Muscle layer of colon (tissue), 2 donors: ENCODE data around the gene DNAJB9.
"Not testable (repeated sequence)": the region's sequence is repeated elsewhere in the genome, so short reads cannot be mapped to it uniquely, and the experiment has no call there.

Source experiments
- H3K27ac ChIP-seq: one replicate; pipeline ENCODE4 v1.7.0; 2013; ENCODE audit warnings: low read depth, mild to moderate bottlenecking, low read length, moderate library complexity
- H3K27me3 ChIP-seq, 2 donors: one replicate each; pipeline ENCODE4 v1.7.0; 2013; ENCODE audit warnings: low read length in 2 of 2, mild to moderate bottlenecking in 2 of 2; ENCODE audit not compliant: insufficient read depth in 2 of 2, control insufficient read depth in 1 of 2
- H3K36me3 ChIP-seq: one replicate; pipeline ENCODE4 v1.7.0; 2013; ENCODE audit warnings: mild to moderate bottlenecking, low read length; ENCODE audit not compliant: insufficient read depth
- H3K4me1 ChIP-seq: one replicate; pipeline ENCODE4 v1.7.0; 2013; ENCODE audit warnings: mild to moderate bottlenecking, low read length; ENCODE audit not compliant: insufficient read depth
- H3K4me3 ChIP-seq, 2 donors: one replicate each; pipeline ENCODE4 v1.7.0; 2013; ENCODE audit warnings: low read length in 2 of 2, low read depth in 1 of 2, mild to moderate bottlenecking in 1 of 2, moderate library complexity in 1 of 2
- H3K9ac ChIP-seq: one replicate; pipeline ENCODE4 v1.7.0; 2013; ENCODE audit warnings: low read length
- H3K9me3 ChIP-seq: one replicate; pipeline ENCODE4 v1.7.0; 2013; ENCODE audit warnings: mild to moderate bottlenecking, low read length
- donor health status: abdominal sarcoma.
- donor health status: Adenocarcinoma of cecum.

The DNAJB9 gene

DNA sequence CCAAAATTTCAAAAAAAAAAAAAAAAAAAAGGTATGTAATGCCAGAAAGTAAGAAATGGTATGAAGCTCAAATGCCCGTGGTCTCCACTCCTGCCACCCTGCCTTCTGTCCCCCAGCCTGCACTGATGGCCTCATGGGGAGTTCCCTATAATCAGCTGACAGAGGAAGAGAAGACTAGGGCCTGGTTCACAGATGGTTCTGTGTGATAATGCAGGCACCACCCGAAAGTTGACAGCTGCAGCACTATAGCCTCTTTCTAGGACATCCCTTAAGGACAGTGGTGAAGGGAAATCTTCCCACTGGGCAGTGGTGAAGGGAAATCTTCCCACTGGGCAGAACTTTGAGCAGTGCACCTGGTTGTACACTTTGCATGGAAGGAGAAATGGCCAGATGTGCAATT is 31.4 kb upstream of the DNAJB9 start:
- H3K9me3 ChIP-seq, H3K27ac ChIP-seq, H3K4me3 ChIP-seq, H3K9ac ChIP-seq, H3K36me3 ChIP-seq, H3K27me3 ChIP-seq, H3K4me1 ChIP-seq: not testable (repeated sequence)

DNA sequence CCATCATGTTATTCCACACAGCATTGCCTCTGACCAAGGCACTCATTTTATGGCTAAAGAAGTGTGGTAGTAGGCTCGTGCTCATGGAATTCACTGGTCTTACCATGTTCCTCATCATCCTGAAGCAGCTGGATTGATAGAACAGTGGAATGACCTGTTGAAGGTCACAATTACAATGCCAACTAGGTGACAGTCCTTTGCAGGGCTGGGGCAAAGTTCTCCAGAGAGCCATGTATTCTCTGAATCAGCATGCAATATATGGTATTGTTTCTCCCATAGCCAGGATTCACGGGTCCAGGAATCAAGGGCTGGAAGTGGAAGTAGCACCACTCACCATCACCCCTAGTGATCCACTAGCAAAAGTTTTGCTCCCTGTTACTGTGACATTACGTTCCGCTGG is 31.0 kb upstream of the DNAJB9 start:
- H3K9me3 ChIP-seq, H3K4me3 ChIP-seq, H3K27me3 ChIP-seq, H3K4me1 ChIP-seq, H3K36me3 ChIP-seq, H3K9ac ChIP-seq, H3K27ac ChIP-seq: not testable (repeated sequence)

DNA sequence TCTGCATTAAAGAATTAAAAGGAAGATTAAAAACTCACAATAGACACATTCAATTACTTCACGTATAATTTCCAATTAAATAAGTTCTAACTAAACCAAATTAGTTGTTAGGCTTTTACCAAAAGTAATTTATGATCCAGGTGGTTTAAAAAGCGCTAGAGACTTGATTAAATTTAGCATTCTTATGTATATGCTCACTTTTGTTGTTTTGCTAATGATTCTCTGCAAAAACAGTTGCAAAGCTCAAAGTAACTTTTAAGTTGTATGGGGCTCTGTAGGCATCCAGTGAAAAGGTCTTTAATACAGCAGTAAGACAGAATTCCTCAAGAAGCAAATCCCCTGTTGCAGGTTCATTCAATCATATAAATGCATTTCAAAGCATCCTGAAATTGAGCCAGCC is 28.2 kb upstream of the DNAJB9 start:
- H3K27me3 ChIP-seq, result no peaks in the 10 kb centered on the region
- H3K9ac ChIP-seq, result no peak overlapping the region
- H3K9me3 ChIP-seq, result no peaks in the 10 kb centered on the region
- no peak overlapping the region for H3K27ac ChIP-seq
- H3K4me1 ChIP-seq, result no peaks in the 10 kb centered on the region
- no peak overlapping the region for H3K4me3 ChIP-seq
- H3K36me3 ChIP-seq, result no peaks in the 10 kb centered on the region

DNA sequence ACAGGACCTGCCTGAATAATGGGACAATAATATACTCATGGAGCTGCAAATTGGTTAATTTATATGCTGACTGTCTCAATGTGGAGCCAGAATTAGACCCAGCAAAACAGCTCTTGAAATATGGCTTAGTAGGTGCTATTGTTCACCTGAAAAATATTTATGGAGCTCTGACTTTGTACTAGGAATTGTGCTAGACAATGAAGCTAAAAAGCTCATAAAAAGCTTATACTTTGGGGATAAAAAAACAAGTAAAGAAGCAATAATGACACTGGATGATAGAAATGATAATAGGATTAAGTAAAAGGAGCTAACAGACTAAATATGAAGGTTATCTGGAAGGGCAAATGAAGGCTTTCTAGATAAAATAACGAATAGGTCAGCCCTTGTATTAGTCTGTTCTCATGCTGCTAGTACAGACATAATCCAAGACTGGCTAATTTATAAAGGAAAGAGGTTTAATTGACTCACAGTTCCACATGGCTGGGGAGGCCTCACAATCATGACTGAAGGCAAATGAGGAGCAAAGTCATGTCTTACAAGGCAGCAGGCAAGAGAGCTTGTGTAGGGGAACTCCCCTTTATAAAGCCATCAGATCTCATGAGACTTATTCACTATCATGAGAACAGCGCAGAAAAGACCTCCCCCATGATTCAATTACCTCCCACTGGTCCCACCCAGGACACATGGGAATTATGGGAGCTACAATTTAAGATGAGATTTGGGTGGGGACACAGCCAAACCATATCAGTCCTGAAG is 21.4 kb upstream of the DNAJB9 start:
- H3K4me1 ChIP-seq, H3K27me3 ChIP-seq, H3K4me3 ChIP-seq, H3K36me3 ChIP-seq, H3K27ac ChIP-seq, H3K9ac ChIP-seq, H3K9me3 ChIP-seq: not testable (repeated sequence)

DNA sequence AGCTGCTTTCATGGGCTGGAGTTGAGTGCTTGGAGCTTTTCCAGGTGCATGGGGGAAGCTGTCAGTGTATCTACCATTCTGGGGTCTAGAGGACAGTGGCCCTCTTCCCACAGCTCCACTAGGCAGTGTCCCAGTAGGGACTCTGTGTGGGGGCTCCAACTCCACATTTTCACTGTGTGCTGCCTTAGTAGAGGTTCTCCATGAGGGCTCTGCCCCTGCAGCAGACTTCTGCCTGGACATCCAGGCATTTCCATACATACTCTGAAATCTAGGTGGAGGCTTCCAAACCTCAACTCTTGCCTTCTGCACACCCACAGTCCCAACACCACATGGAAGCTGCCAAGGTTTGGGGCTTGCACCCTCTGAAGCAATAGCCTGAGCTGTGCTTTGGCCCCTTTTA is 13.0 kb upstream of the DNAJB9 start:
- not testable (repeated sequence) for H3K4me1 ChIP-seq, H3K36me3 ChIP-seq, H3K27me3 ChIP-seq, H3K9me3 ChIP-seq, H3K27ac ChIP-seq, H3K9ac ChIP-seq, H3K4me3 ChIP-seq

DNA sequence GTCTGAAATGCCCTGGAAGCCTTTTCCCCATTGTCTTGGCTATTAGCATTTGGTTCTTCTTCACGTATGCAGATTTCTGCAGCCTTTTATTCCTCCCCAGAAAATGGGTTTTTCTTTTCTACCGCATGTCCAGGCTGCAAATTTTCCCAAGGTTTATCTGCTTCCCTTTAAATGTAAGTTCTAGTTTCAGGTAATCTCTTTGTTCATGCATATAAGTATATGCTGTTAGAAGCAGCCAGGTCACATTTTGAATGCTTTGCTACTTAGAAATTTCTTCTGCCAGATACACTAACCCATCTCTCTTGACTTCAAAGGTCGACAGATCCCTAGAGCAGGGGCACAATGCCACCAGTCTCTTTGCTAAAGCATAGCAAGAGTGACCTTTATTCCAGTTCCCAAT is 12.5 kb upstream of the DNAJB9 start:
- no peaks in the 10 kb centered on the region for H3K27me3 ChIP-seq
- H3K9ac ChIP-seq, result no peak overlapping the region
- H3K27ac ChIP-seq, result no peak overlapping the region
- H3K4me3 ChIP-seq, result no peak overlapping the region
- no peaks in the 10 kb centered on the region for H3K4me1 ChIP-seq
- H3K36me3 ChIP-seq, result no peaks in the 10 kb centered on the region
- no peaks in the 10 kb centered on the region for H3K9me3 ChIP-seq

DNA sequence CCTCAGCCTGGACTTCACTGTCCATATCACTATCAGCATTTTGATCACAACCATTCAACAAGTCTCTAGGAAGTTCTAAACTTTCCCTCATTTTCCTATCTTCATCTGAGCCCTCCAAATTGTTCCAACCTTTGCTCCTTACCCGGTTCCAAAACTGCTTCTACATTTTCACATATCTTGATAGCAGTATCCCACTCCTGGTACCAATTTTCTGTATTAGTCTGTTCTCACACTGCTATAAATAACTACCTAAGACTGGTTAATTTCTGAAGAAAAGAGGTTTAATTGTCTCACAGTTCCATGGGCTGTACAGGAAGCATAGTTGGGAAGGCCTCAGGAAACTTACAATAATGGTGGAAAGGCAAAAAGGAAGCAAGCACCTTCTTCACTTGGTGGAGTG is 12.1 kb upstream of the DNAJB9 start:
- Histone ChIP-seq H3K9me3 (no peaks in the 10 kb centered on the region), H3K9ac (no peak overlapping the region), H3K4me1 (no peaks in the 10 kb centered on the region), H3K27ac (no peak overlapping the region), H3K27me3 (no peaks in the 10 kb centered on the region), H3K36me3 (no peaks in the 10 kb centered on the region), H3K4me3 (no peak overlapping the region)

DNA sequence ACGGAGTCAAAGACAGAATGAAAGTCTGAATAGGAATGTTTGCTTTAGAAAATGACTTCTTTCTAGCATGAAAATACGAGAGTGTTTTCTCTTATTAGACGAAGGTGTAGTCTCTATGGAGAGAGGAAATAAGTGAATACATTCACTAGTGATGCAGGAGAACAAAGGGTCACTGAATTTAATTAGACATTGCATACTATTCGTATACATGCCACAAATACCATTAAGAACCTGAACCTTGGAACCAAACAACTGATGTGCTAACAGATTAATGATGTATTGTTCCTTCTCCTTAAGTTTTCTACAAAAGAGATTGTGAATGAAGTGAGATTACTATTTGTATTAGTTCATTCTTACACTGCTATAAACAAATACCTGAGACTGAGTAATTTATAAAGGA is 10.4 kb upstream of the DNAJB9 start:
- H3K9me3 ChIP-seq, result no peaks in the 10 kb centered on the region
- no peaks in the 10 kb centered on the region for H3K27me3 ChIP-seq
- peaks cover 5% of the 10 kb centered on the region for H3K36me3 ChIP-seq
- H3K4me1 ChIP-seq, result no peaks in the 10 kb centered on the region
- no peak overlapping the region for H3K9ac ChIP-seq
- H3K4me3 ChIP-seq, result no peak overlapping the region
- H3K27ac ChIP-seq, result no peak overlapping the region

DNA sequence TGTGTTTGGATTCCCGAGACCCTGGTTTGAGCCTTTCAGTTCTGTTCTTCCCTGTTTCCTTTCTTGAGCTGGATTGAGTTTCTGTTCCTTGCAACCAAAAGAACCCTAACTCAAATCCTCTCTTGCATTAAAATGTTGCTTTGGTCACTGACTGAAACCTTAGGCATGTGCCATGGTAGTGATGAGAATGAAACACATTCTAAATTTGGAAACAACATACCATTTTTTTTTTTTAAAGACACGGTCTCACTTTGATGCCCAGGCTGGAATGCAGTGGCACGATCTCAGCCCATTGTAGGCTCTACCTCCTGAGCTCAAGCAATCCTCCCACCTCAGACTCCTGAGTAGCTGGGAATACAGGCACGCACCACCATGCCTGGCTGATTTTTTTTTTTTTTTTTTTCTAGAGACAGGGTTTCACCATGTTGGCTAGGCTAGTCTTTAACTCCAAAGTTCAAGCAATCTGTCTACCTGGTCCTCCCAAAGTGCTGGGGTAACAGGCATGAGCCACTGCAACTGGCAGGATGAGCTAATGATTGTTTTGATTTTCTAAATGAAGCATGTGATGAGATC is 8.5 kb upstream of the DNAJB9 start:
- no peaks in the 10 kb centered on the region for H3K9me3 ChIP-seq
- no peak overlapping the region for H3K9ac ChIP-seq
- H3K4me3 ChIP-seq, result no peak overlapping the region
- H3K4me1 ChIP-seq, result no peaks in the 10 kb centered on the region
- H3K27ac ChIP-seq, result no peak overlapping the region
- H3K27me3 ChIP-seq, result no peaks in the 10 kb centered on the region
- peaks cover 10% of the 10 kb centered on the region for H3K36me3 ChIP-seq

DNA sequence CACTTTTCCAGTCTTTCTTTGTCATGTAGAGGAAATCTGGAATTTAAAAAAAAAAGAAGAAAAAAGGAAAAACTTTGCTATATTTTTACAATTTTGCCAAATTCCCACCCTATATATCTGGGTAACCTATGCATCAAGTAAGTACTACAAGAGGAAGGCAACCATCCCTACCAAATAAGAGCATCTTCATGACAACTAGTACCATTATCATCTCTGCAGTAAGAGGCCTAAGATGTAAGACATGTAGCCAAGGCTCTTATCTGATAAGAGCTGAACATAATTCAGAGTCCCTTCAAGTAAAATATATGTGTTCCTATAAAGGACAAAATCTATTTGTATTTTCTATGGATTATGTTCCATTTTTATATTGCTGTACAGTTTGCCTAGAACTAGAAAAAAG is 3.7 kb upstream of the DNAJB9 start:
- Histone ChIP-seq H3K36me3 (peaks cover 10% of the 10 kb centered on the region), H3K4me3 (no peak overlapping the region), H3K4me1 (peaks cover 13% of the 10 kb centered on the region), H3K9ac (no peak overlapping the region), H3K27me3 (no peaks in the 10 kb centered on the region), H3K27ac (no peak overlapping the region), H3K9me3 (no peaks in the 10 kb centered on the region)

DNA sequence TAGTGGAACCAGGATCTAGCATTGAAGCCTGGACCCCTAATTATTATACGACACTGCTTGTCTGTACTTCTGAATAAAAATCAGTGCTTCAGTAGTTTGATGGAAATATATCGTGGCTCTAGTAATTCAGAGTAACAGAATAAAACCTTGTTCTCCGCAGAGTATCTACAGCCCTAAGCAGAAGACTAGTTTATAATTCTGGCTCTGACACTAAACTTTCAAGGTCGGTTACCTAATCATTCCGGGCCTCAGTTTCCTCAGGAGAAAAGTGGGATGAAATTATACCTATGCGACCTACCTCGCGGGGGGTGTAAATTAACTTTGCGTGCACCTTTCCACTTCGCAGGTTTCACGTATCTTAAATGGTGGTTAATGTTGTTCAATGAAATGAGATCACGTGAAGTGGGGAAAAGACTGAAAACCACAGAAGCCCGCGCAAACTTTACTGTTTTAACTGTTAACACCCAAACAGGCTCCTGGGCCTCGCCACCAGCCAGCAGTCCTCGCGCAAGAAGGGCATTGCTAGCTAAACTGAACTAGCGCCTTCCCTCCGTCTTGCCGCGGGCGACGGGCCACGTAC is 783 bp upstream of the DNAJB9 start:
- Histone ChIP-seq H3K27me3 (no peaks in the 10 kb centered on the region), H3K9ac (peak overlapping the region; percentile 95), H3K27ac (peak overlapping the region; percentile 95), H3K9me3 (no peaks in the 10 kb centered on the region), H3K36me3 (peaks cover 14% of the 10 kb centered on the region), H3K4me3 (peak overlapping the region; percentile 60 to 97), H3K4me1 (peaks cover 20% of the 10 kb centered on the region)
